NCI-H748 treated with DMSO at 0.1 percent for 48 hours (cell line): ENCODE measurements around the gene NUP210.
A peak's percentile ranks its signal among the peaks of the same experiment; 100 is the strongest.

Source experiments
- DNase-seq: peaks from one replicate; lab custom pipeline; 2025; lab: John Stamatoyannopoulos, UW

Gene NUP210

DNA sequence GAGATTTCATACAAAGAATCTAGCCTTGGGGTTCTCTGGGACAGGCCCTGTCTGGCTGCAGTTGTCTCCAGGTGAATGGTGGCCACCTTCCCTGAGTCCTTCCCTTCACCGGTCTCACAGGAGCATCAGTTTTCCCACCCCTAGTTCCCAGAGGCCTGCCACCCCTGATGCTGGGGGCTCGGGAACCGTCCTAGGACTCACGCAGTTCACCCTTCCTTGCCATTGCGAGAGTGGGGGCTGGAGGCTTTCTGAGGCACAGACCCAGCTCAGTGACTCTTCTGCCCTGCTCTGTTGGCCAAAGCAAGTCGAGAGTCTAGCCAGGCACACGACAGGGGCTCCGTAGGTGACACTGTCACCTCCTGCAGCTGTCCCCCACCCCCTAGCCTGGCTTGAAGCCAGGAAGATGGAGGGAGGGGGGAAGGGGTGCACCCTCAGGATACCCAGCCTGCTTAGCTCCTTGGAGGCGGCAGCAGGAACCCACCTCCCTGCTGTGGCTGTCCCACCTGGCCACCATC, 130.3 kb downstream of the NUP210 start:
- no peak for DNase-seq

DNA sequence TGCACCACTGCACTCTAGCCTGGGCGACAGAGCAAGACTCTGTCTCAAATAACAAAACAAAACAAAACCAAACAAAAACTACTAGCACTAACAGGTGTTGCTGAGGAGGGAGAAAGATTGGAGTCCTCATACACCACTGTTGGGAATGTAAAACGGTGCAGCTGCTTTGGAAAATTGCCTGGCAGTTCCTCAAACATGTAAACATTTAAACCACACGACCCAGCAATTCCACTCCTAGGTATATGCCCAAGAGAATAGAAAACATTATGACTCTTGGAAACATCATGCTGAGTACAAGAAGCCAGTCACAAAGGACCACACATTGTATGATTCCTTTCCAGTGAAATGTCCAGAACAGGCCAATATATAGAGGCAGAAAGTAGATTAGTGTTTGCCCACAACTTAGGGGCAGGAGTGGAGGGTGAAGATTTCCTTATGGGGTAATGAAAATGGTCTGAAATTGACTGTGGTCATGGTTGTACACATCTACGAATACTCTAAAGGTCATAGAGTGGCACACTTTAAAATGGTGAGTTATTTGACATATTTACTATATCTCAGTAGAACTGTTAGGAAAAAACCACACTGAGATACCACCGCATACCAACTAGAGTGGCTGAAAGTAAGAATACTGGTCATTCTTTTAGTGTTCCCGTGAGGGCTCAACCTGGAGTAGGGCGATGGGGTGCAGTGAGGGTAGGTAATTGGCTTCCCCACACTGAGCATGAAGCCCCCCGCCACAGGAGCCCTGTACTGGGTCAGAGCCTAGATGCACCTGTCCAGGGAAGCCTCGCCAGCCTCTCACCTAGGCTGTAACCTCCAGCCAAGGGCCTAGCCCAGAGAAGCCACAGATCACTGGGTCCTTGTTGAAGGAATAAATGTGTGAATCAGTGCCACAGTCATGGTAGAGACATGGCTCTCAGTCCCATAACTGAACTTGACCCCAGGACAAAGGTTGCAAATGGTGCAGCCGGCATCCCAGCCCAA, 131.1 kb downstream of the NUP210 start:
- no peak for DNase-seq

DNA sequence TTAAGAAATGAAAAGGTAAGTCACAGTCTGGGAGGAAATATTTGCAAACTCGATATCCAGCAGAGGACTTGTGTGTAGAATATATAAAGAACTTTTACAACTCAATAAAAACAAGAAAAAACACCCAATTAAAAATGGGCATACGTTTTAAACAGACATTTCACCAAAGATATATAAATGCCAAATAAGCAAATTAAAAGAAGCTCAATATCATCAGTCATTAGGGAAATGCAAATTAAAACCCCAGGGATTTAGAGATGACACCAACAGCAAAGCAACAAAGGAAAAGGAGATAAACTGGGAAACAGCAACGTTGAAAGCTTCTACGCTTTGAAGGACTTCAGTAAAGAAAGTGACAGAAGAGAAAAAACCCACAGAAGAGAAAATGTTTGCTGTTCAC, 132.3 kb downstream of the NUP210 start:
- no peak for DNase-seq

DNA sequence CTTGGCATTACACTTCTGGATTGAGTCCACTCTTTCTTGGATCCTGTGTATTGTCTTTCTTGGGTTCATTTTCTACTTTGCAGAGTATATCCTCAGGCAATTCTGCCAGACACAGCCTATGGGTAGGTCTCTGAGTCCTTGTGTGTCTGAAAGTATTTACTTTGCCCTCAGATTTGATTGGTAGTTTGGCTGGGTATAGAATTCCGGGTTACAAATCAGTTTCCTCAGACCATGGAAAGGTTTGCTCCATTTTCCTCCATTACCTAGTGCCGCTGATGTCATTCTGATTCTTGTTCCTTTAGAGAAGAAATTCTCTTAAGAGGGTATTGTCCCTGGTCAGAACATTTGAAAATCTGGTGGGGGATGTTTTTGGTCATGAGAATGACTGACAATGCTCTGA, 133.2 kb downstream of the NUP210 start:
- no peak for DNase-seq

DNA sequence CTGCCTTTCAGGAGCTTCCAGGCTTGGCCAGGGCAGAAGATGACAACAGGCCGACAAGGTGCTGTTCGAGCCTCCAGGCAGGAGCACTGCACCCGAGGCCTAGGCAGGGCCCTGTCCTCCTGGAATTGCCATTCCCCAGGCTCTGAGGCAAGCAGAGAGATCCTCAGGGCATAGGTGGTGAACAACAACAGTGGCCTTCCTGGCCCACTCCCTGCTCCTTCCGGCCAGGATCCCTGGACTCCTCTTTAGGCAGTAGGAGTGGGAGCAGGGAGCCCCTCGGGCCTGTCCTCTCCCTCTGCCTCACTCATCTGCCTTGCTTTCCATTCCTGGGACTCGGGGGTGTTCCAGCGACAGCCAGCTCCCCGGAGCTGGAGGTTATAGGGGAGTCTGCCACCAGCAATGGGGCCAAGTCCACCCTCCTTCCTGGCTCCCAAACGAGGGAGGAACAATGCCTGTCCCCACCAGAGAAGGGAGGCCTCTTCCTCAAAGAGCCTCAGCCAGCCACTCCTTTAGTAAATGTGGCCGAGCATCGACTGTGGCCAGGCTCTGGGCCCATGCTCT, 135.0 kb downstream of the NUP210 start:
- no peak for DNase-seq

DNA sequence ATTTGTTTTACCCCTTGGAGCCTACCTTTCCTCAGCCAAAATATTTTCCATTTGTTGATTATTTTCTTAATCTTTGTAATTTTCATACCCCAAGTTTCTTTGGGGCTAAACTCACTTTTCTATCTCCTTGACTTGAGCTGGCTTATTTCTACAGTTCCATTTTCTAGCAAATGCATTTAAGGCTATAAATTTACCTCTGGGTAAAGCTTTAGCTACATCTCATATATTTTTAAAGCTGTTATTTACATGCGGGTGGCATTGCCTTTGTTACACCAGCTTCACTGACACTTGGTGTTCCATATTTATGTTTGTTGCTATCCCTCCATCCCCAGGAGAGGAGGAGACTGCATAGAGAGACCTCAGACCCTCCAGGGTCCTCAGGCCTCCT, 136.3 kb downstream of the NUP210 start:
- DNase-seq = no peak

DNA sequence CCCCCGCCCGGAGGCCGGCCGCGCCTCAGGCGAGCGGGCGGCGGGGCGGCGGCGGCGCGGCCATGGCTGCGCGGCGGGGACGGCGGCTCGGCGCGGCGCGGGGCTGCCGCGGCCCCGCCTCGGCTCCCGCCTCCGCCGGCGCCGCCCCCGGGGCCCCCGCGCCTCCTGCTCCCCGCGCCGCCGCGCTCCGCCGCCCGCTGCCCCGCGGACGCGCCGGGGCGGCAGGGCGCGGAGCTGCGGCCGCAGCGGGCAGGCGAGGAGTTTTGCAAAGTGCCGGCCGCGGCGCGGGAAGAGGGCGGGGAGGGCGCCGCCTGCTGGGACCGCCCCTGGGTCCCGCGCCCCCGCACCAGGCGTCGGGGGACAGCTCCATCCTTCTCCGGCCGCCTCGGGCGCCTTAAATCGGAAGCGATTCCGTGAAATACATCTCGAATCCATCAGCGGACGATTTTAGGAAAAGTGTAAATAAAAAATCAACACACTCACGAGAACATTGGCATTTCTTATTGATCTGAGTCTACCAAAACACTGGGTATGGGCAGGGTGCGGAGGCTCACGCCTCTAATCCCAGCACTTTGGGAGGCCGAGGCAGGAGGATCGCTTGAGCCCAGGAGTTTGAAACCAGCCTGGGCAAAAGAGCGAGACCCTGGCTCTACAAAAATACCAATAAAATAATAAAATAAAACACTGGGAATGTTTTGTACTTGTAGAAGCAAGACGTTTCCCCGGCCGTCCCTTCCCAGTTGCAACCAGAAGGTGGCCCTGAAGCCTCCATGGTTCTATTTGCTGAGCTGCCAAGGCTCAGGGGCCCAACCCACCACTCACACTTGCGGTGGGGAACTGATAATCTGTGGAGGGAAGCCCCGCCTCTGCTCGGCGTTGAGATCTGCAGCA, 136.9 kb downstream of the NUP210 start:
- DNase-seq = no peak

DNA sequence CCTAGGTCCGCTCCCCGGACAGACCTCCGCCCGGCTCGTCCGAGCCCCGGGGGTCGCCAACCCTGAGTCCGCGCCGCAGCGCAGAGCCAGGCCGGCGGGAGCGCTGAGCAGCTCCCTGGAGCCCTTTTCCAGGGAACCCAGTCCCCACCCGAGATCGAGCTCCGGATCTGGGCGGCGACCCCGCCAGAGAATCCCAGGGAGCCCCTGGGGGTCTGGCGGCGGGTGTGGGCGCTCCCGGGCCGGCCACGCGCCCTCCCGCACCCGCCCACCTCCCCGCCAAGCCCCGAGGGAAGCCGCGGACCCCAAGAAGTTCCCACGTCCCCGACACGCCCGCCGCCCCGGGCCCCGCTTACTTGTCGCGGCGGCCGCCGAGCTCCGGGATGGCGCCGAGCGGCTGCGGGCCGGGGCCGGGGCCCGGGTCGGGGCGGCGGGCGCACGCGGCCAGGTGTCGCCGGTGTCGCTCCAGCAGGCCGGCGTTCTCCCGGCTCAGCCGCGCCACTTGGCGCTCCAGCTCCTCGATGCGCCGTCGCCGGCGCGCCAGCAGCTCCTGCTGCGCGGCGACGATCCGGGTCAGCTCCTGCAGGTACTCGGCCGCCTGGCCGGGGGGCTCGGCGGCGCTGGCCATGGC, 137.7 kb downstream of the NUP210 start:
- DNase-seq = no peak

DNA sequence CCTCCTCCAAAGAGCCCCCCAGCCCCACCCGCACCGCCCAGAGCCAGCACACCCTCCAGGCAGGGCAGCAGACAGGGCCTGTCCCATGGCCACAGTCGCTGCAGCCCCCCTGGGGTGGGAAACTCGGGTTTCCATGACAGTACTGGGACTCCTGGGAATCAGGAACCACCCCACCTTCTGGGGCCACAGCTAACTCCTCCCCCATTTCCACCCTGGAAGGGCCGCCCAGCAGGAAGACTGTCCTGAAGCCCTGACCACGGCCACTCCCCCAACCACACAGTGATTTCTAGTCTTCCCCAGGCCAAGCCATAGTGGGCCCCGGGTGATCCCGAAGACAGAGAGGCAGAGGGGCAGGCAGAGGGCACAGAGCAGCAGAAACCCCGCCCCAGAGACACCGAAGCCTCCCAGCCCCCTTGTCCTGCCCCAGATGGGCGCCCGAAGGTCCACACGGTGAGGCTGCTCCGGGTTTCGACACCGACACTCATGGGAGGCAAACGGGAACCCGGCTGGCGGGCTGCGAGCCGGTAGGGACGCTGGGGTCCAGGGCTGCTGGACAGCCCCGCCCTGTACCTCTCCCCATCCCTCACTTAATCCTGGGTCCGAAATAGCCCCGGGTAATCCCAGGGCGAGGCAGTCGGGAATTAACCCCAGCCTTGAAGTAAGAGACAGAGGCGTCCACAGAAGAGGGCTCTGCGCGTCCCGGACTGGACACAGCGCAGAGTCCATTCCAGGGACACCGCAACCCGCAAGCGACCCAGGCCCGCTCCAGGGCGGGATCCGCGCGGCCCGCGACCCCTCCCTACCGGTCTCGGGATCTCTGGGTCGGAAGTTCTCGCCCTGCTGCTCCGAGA, 138.4 kb downstream of the NUP210 start:
- DNase-seq = peak; percentile 21

DNA sequence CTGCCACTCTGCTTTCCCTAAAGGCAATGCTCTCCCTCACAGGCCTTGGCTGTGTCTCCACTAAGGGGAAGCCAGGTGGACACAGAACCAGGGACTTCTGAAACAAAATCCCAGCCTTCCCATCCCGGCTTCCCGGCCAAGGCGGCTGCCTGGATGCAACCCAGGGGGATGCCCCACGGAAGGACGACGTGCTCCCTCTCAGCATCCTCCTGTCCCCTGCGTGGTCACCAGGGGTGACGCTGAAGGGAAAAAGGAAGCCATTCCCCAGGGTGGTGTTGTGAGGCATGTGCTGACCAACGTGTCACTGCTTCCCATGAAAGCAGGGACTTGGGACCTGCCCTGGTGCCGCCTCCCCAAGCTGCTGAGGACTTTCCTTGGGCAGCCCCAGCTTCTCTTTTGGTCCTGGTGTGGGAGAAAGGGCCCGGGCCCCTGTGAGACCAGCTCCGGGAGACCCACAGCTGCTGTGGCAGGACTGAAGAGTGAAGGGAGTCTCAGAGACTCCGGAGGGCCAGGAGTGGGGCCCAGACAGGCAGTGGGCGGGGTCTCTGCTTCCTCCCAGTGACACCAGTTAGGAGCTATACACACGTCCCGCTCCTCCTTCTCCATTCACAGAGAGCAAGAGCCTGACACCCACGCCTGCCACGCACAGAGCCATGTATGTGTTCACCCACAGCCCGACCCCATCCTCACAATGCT, 139.2 kb downstream of the NUP210 start:
- no peak for DNase-seq

DNA sequence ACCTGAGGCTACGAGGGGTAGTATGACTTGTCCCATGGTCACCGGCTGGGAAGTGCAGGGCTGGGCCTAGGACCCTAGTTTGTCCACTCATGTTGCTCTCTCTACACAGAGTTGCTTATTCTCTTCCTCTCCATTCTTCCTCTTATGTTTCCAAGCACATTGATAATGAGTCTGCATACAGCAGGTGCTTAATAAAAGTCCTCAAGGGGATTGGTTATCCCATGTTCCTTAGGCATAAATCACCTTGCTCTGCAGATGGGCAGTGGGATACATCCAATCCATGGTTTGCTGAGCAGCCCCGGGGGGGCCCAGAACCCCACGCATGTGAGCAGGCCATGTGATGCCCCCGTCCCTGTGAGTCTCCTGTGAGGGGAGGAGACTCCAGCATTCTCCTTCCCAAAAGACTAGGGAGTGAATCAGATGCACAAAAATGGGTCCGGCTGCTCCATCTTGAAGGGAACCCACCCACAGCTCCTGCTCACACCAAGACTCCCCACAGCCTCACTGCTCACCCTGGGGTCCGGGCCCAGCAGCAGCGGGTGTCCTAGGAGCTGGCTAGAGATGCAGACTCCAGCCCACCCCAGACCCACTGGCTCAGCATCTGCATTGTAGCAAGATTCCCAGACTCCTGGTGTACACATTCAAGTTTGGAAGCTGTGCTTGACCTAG, 139.9 kb downstream of the NUP210 start:
- DNase-seq = no peak

DNA sequence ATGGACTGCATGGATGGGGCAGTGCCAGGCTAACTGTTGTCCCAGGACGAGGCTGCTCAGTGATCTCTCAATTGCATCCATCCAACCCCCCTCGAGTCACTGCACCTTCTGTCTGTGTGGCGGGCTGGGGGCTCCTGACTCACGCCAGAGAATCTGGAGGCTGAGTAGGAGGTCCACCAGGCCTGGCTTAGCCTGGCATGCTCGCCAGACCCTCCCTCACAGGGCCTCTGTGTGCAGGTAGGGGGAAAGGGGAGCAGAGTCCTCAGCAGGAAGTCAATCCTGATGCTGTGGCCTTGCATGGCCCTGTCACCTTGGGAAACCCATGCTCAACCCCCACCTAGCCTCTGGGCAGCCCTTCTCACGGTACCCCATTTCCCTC, 140.6 kb downstream of the NUP210 start:
- no peak for DNase-seq

DNA sequence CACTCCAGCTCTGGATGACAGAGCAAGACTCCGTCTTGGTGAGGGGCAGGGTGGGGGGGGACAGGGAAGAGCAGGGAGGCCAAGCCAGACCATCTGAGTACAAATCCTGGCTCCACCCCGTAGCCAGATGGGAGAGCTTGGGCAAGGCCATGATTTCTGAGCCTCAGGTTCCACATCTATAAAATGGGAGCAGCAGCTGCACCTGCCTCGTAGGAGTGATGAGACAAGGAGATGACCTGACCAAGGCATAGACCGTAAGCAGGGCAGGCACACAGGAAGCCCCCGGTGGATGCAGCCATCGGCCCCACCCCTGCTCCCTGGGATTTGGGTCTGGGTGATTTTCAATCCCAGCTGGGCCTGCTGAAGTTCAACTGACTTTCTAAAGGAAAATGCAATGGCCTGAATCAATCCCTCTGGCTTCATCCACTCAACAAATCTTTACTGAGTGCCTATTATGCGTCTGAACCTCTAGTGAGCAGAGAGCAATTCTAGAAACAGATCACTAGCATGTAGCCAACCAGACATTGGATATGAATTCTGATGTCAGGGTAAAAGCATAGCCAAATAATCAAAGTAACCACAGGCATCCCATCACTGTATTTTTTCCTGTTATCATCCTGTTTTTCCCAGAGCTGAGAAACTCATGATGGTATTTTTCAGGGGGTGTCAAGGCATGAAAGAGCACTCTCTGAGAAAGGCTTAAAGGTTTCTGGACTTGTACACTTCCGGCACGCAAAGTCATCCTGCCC, 141.2 kb downstream of the NUP210 start:
- no peak for DNase-seq

DNA sequence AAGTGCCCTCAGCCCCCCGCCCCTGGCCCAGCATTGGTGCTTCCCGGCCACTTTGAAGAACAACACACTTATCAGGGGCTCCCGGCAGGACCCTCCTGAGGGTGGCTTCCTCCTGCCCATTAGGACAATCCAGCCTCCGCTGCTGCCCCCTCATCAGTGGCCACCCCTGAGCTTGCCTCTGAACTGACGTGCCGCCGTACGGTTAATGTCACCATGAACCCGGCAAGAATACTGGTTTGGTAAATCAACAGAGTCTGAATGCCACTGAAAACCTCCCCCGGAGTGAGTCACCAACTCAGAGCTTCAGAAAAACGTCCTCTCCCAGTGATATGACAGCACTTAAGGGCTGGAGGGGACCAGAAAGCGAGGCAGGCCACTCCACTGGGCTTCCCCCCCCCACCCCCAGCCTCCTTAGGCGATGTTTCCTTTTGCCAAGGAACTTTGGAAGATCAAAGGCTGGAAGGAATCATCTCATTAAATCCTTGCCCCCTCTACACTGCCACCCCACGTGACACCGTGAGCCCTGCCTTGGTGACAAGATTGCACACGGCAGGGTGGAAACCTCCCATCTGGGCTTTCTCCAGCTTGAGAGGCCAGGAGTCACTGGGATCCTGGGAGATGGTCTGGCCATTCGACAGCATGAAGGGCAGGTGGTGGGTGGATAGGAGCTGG, 142.1 kb downstream of the NUP210 start:
- DNase-seq = no peak

DNA sequence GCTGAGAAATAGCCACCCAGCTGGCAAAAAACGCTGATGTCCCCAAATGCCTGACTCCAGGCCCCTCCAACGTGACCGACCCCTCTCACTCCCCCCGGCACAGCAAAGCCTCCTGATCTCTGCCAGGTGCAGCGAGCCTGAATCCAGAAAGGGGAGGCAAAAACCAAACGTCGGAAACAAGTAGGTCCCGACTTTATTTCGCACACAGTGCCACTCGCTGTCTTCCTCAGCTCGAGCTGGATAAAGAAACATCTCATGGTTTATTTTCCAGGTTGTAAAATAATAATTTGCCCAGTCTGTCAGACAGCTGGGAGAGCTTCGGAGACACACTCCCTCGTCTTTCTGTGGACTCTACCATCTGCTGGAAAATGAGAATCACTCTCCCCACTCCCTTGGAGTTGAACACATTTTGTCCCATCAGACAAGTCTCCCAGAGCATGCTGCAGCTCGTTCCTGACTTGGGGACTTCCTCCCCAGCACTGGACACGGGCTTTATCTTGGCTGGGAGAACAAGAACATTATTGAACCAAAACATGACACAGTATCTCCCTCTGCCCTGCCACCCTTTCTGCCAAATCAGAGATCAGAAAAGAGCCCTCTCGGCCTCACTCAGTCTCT, 142.8 kb downstream of the NUP210 start:
- DNase-seq = no peak

DNA sequence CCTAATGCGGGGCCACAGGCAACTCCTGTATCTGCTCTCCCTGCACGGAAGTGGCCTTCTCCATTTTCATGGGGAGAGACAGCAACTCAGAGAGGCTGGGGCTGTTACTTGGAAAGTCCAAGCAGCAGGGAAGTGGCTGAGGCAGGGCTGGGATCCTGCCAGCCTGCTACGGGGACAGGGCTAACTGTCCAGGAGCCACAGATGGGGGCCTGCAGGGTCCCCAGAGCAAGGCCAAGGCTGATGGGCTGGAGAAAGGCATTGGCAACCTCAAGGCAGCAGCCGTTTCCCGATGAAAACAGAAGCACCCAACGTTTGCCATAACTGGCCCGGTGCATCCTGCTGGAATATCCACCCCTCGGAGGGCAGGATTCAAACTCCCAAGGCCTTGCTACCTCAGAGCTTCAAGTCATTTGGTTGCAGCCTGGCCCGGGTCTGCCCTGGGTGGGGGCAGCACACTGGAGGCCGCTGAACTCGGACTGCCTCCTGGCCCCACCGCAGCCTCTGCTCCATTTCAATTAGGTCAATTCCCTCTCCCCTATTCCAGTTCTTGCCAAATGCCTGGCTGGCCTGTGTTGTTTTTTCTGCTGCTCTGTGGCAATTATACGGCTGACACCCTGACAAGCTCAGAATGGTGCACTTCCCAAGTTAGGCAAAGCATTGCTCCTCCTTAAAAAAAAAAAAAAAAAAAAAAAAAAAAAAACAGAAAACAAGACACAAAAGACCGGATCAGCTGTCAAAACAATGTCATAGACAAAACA, 143.5 kb downstream of the NUP210 start:
- DNase-seq = no peak

DNA sequence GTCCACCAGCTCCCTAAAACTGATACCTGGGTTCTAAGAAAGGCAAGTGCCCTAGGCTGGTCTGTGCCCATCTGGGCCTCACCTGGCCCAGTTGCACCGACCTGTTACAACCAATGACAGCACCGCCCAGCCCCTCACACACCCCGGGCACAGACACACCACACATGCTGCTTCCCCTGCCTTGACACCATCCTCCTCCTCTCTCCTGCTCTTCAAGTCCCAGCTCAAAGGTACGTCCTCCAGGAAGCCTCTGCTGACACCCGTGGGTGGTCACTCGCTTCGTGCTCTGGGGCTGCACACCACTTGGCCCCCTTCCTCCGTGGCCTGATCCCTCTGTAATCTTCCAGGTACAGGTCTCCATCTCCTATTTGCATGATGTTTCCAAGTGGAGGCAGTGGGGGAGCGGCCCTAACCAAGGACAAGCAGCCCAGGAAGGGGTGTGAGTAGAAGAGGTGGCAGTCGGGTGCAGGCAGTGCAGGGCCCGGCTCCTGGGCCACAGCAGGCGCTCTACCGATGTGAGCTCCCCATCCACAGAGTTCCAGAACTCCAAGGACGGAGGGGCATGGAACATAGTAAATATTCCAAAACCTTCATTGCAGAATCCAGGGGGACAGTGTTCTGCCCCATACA, 144.6 kb downstream of the NUP210 start:
- DNase-seq = no peak
